Measurements from ENCODE around the gene NDFIP2. TPM values are rescaled to one million over a fixed set of nuclear protein-coding genes. Genes with fewer than 3 reads are reported as not detected.

NDFIP2 gene, protein sequence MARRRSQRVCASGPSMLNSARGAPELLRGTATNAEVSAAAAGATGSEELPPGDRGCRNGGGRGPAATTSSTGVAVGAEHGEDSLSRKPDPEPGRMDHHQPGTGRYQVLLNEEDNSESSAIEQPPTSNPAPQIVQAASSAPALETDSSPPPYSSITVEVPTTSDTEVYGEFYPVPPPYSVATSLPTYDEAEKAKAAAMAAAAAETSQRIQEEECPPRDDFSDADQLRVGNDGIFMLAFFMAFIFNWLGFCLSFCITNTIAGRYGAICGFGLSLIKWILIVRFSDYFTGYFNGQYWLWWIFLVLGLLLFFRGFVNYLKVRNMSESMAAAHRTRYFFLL
- 21.4 and 25.5 TPM in 2 replicates for polyA plus RNA-seq (2012; rRNA removed)
- polyA plus RNA-seq (2012; cell fraction: cytosol; rRNA removed): 28.9 and 33.1 TPM in 2 replicates
- polyA plus RNA-seq (2012; cell fraction: nucleus; rRNA removed): 10.2 and 18.6 TPM in 2 replicates

DNA sequence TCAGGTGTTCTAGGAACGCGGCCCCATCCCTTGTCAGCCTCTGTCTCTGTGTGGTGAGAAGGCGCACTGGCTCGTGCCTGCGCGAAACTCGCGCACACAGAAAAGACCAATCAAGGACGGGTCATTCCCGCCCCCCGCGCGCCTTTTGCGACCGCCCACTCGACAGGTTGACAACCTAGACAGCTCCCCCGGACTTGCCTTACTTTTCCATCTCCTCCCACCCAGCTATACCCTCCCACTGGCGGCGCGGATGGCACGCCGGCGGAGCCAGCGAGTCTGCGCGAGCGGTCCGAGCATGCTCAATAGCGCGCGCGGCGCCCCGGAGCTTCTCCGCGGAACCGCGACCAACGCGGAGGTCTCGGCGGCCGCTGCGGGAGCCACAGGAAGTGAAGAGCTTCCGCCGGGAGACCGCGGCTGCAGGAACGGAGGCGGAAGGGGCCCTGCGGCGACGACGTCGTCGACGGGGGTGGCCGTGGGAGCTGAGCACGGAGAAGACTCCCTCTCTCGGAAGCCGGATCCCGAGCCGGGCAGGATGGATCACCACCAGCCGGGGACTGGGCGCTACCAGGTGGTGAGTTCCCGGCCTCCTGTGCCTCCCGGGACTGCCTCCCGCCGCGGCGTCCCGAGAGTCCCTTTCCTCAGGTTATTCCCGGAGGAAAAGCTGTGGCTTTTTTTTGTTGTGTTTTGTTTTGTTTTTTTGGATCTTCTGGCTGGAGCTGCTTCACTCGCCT is at the start of gene NDFIP2:
TSS of gene NDFIP2 (plus strand) at position 202 of the 731 bp plus-strand sequence. CDS start at position 251, 49 bp downstream.
- WGBS (ENCODE audit: low lambda C conversion rate): 3% methylated on average over 30 of the region's 74 CpGs
- Histone ChIP-seq H3K27me3 (ENCODE audit: insufficient read depth) (no peaks in the 10 kb centered on the region), H3K36me3 (replicated peaks in 1 of 2; ENCODE audit: control insufficient read depth in 1 of 2, insufficient read depth in 2 of 2, low read length in 1 of 2) (no peaks in the 10 kb centered on the region), H3F3A (replicated peaks; ENCODE audit: insufficient read depth) (peaks cover 8% of the 10 kb centered on the region), H3K79me2 (ENCODE audit: insufficient read depth) (peaks cover 35% of the 10 kb centered on the region), H4K20me1 (ENCODE audit: insufficient read depth) (no peaks in the 10 kb centered on the region; the same call in 1 of the 2 replicates), H3K4me1 (ENCODE audit: control insufficient read depth in 1 of 2, insufficient read depth in 2 of 2, low read depth in 1 of 2, low read length in 1 of 2) (peaks cover 9 to 11% of the 10 kb centered on the region in 2 experiments; a peak in 3 of 4 replicates), H3K4me2 (peak within 1 kb of the TSS; percentile 95), H3K9ac (peak within 1 kb of the TSS; percentile 89), H3K9me3 (no peaks in the 10 kb centered on the region), H3K9me2 (no peaks in the 10 kb centered on the region), H2AFZ (ENCODE audit: low read depth) (peak within 1 kb of the TSS; percentile 80), H3K27ac (ENCODE audit: low read depth in 2 of 2, low read length in 1 of 2) (peak within 1 kb of the TSS; percentile 63 to 87), H3K4me3 (ENCODE audit: low read depth in 2 of 2, low read length in 1 of 2) (peak within 1 kb of the TSS; percentile 93 to 98)
- ChIA-PET POLR2A (interaction anchor here (0.6 to 1.3 kb wide), 5 partner anchors 13 to 1810 kb away, joined by 3 to 5 read pairs (median 3); partner anchors contain the start of gene RBM26), CTCF (interaction anchor here (0.7 to 1.9 kb wide), 4 partner anchors 21 to 90 kb away, joined by 3 to 9 read pairs (median 6); no protein-coding TSS in a partner anchor)
- peak; percentile 80 for TF ChIP-seq GABPA (IDR thresholded peaks at IDR 0.05; ENCODE audit: low read depth)
- TF ChIP-seq, protein P1, sequence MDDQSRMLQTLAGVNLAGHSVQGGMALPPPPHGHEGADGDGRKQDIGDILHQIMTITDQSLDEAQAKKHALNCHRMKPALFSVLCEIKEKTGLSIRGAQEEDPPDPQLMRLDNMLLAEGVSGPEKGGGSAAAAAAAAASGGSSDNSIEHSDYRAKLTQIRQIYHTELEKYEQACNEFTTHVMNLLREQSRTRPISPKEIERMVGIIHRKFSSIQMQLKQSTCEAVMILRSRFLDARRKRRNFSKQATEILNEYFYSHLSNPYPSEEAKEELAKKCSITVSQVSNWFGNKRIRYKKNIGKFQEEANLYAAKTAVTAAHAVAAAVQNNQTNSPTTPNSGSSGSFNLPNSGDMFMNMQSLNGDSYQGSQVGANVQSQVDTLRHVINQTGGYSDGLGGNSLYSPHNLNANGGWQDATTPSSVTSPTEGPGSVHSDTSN (IDR thresholded peaks at IDR 0.05): 0 out of 2 replicates have a peak, but pooled peaks have one; percentile 5
- no peak for TF ChIP-seq EZH2phosphoT487 (IDR thresholded peaks at IDR 0.05; ENCODE audit: borderline replicate concordance, low read depth)
- 0 out of 2 replicates have a peak, but pooled peaks have one; percentile 28 for TF ChIP-seq SIN3A (IDR thresholded peaks at IDR 0.05; ENCODE audit: borderline replicate concordance, low read depth, low read length)
- TF ChIP-seq TAF1 (IDR thresholded peaks at IDR 0.05; ENCODE audit: borderline replicate concordance, low read depth, low read length): peak; percentile 57
- peak; percentile 88 for TF ChIP-seq POLR2AphosphoS5 (IDR thresholded peaks at IDR 0.05; ENCODE audit: low read depth, low read length)
- peak; percentile 55; the same call in 1 of the 2 replicates for TF ChIP-seq YY1 (IDR thresholded peaks at IDR 0.05; ENCODE audit: low read depth)
- peak in 1 of 2 experiments; percentile 34; a peak in 1 of 4 replicates for TF ChIP-seq EP300 (IDR thresholded peaks at IDR 0.05; ENCODE audit: borderline replicate concordance in 1 of 2, low read depth in 1 of 2, low read length in 1 of 2)
- peak; percentile 37 for TF ChIP-seq CHD2 (IDR thresholded peaks at IDR 0.05; ENCODE audit: low read length, partially characterized antibody)
- TF ChIP-seq MXI1 (IDR thresholded peaks at IDR 0.05; ENCODE audit: low read depth, low read length): no peak; the same call in 1 of the 2 replicates
- TF ChIP-seq, protein P2, sequence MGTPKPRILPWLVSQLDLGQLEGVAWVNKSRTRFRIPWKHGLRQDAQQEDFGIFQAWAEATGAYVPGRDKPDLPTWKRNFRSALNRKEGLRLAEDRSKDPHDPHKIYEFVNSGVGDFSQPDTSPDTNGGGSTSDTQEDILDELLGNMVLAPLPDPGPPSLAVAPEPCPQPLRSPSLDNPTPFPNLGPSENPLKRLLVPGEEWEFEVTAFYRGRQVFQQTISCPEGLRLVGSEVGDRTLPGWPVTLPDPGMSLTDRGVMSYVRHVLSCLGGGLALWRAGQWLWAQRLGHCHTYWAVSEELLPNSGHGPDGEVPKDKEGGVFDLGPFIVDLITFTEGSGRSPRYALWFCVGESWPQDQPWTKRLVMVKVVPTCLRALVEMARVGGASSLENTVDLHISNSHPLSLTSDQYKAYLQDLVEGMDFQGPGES (IDR thresholded peaks at IDR 0.05; ENCODE audit: low read depth, low read length): no peak
- TF ChIP-seq ELF1 (IDR thresholded peaks at IDR 0.05): peak; percentile 75
- TF ChIP-seq NRF1 (IDR thresholded peaks at IDR 0.05; ENCODE audit: low read depth, low read length): peak; percentile 83
- peak; percentile 87 for DNase-seq
